Measurements from ENCODE around the gene NOS1AP. TPM values are rescaled to one million over a fixed set of nuclear protein-coding genes. Genes with fewer than 3 reads are reported as not detected.

Gene NOS1AP
- total RNA-seq, 1 donor from 2014 or later: 2.0 TPM

DNA sequence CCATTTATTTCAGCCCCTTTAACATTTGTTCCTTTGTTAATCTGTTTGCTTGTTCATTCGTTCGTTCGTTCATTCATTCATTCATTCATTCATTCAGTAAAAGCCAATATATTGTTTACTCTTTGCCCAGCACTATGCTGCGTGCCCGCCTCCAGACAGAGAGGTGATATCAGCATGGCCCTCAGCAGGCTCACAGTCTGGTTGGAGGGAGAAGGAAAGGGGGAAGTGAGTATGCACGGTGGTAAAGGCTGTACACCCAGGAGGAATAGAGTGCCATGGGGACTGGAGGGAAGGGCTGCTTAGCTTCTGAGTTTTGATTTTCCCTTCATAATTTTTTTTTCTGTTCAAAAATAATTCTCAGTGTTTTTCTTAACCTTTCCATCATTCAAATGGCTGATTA is 144.7 kb downstream of the NOS1AP start:
- Histone ChIP-seq H3K9me3 (no peaks in the 10 kb centered on the region), H3K27ac (no peak overlapping the region), H3K27me3 (no peaks in the 10 kb centered on the region), H3K36me3 (no peaks in the 10 kb centered on the region), H3K4me3 (no peak overlapping the region), H3K4me1 (peaks cover 17% of the 10 kb centered on the region)
- intact Hi-C loops (cut with DNase I): no loop called here
- no peak for DNase-seq (ENCODE audit: extremely low spot score in 2 of 2)
- TF ChIP-seq POLR2AphosphoS5 (IDR thresholded peaks at IDR 0.05; ENCODE audit: insufficient read depth in 1 of 2, low read depth in 1 of 2): no peak
- TF ChIP-seq POLR2A (IDR thresholded peaks at IDR 0.05): no peak
- TF ChIP-seq, protein P1, sequence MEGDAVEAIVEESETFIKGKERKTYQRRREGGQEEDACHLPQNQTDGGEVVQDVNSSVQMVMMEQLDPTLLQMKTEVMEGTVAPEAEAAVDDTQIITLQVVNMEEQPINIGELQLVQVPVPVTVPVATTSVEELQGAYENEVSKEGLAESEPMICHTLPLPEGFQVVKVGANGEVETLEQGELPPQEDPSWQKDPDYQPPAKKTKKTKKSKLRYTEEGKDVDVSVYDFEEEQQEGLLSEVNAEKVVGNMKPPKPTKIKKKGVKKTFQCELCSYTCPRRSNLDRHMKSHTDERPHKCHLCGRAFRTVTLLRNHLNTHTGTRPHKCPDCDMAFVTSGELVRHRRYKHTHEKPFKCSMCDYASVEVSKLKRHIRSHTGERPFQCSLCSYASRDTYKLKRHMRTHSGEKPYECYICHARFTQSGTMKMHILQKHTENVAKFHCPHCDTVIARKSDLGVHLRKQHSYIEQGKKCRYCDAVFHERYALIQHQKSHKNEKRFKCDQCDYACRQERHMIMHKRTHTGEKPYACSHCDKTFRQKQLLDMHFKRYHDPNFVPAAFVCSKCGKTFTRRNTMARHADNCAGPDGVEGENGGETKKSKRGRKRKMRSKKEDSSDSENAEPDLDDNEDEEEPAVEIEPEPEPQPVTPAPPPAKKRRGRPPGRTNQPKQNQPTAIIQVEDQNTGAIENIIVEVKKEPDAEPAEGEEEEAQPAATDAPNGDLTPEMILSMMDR (IDR thresholded peaks at IDR 0.05): no peak

DNA sequence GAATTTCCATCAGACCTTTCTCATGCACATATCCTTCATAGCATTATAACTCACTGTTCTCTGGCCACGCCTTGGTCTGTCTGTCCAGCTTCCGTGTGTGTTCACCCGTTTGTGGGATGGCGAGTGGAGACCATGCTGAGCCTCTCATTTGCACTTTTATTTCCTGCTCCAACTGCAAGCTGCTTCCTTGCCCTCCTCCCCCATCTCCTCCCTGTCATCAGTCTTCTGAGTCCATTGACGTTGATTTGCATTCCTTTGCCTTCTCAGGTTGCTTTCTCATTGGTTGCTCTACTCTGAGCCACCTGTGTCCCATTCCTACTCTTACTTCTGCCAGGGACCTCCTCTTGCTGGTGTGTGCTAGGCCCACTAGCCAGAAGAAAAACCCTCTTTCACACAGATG is 146.4 kb downstream of the NOS1AP start:
- Histone ChIP-seq H3K4me1 (peaks cover 17% of the 10 kb centered on the region), H3K27me3 (no peaks in the 10 kb centered on the region), H3K27ac (no peak overlapping the region), H3K9me3 (no peaks in the 10 kb centered on the region), H3K36me3 (no peaks in the 10 kb centered on the region), H3K4me3 (no peak overlapping the region)
- no peak for DNase-seq (ENCODE audit: extremely low spot score in 2 of 2)
- TF ChIP-seq POLR2AphosphoS5 (IDR thresholded peaks at IDR 0.05; ENCODE audit: insufficient read depth in 1 of 2, low read depth in 1 of 2) (no peak), POLR2A (IDR thresholded peaks at IDR 0.05) (no peak)
- TF ChIP-seq, protein P1 (IDR thresholded peaks at IDR 0.05): no peak
- intact Hi-C loops (cut with DNase I): no loop called here

DNA sequence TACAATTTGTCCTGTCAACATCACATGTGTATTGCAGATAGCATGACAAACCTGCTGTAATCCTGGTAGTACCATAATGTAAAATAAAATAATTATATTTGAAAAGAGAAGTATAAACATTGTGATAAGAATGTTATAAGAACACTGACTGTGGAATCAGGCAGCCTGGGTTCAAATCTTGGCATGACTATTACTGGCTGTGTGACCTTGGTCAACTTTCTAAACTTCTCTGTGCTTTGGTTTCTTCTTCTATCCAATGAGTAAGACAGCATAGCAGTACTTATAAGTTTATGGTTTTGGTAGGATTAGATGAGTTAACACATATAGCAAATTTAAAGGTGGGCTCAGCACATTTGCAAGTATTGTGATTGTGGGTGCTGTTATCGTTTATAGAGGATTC is 147.1 kb downstream of the NOS1AP start:
- DNase-seq (ENCODE audit: extremely low spot score in 2 of 2): no peak
- Histone ChIP-seq H3K27ac (no peak overlapping the region), H3K36me3 (no peaks in the 10 kb centered on the region), H3K9me3 (no peaks in the 10 kb centered on the region), H3K4me1 (peaks cover 17% of the 10 kb centered on the region), H3K27me3 (no peaks in the 10 kb centered on the region), H3K4me3 (no peak overlapping the region)
- TF ChIP-seq, protein P1 (IDR thresholded peaks at IDR 0.05): no peak
- intact Hi-C loops (cut with DNase I): no loop called here

DNA sequence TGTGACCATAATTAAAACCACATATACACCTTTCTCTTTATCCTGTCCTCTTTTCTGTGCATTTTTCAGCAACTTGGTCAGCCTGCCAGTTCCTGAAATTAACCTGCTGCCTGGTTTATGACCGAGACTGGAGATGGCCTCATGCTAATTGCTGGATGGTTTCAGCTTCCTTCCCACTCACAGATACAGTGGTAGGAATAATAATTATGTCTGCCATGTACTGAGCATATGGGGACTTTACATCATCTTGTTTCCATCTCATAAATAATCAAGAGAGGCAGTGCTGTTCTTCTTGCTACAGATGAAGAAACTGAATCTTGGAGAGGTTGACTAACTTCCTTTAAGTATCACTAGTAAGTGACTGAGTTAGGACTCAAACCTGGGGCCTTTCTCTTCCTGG is 148.2 kb downstream of the NOS1AP start:
- intact Hi-C loops (cut with DNase I): no loop called here
- TF ChIP-seq POLR2AphosphoS5 (IDR thresholded peaks at IDR 0.05; ENCODE audit: insufficient read depth in 1 of 2, low read depth in 1 of 2): no peak
- TF ChIP-seq, protein P1 (IDR thresholded peaks at IDR 0.05): no peak
- no peak for TF ChIP-seq POLR2A (IDR thresholded peaks at IDR 0.05)
- no peak overlapping the region for H3K27ac ChIP-seq
- no peaks in the 10 kb centered on the region for H3K27me3 ChIP-seq
- H3K36me3 ChIP-seq: no peaks in the 10 kb centered on the region
- H3K4me1 ChIP-seq: peaks cover 12% of the 10 kb centered on the region
- no peak for DNase-seq (ENCODE audit: extremely low spot score in 2 of 2)
- H3K4me3 ChIP-seq: no peak overlapping the region
- no peaks in the 10 kb centered on the region for H3K9me3 ChIP-seq

DNA sequence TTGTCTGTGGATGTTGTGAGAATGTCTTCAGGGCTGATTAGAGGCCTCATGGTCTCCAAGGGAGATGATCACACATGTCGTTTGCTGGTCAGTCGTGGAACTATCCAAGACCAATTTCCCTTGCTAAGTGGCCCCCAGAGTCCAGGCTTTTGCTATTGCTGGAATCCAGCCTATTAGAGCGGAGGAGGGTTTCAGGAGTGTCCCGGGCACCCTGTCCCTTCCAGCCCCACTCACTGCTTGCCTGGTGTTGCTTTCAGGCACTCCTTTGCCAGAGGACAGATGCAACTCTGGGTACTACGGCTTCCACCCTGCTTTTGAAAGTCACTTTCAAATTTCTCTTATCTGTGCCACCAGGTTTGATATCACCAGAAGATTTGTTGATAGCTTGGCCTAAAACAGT is 149.1 kb downstream of the NOS1AP start:
- no peak for TF ChIP-seq POLR2A (IDR thresholded peaks at IDR 0.05)
- Histone ChIP-seq H3K27ac (no peak overlapping the region), H3K4me3 (no peak overlapping the region), H3K36me3 (no peaks in the 10 kb centered on the region), H3K4me1 (peaks cover 4% of the 10 kb centered on the region), H3K9me3 (no peaks in the 10 kb centered on the region), H3K27me3 (no peaks in the 10 kb centered on the region)
- intact Hi-C loops (cut with DNase I): no loop called here
- DNase-seq (ENCODE audit: extremely low spot score in 2 of 2): no peak

DNA sequence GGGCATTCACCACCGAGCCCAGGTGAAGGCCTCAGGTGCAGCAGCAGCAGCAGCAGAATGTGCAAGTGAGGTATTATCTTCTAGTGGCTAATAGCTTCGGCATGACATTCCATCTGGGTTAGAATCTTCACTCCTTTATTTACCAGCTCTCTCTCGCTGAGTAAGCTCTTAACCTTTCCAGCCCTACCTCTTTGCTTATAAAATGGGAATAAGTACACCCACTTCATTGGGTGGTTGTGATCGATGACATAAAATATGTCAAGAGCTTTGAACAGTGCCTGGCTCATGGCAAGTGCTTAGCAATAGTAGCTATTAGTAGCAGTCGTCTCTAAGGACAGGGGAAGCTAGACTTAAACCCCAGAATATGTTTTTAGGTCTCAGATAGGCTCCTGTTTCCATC is 149.5 kb downstream of the NOS1AP start:
- no peaks in the 10 kb centered on the region for H3K4me1 ChIP-seq
- H3K27ac ChIP-seq: no peak overlapping the region

More for the DNA sequence above, 149.5 kb downstream of the NOS1AP start:
- Histone ChIP-seq H3K27me3 (no peaks in the 10 kb centered on the region), H3K9me3 (no peaks in the 10 kb centered on the region), H3K4me3 (no peak overlapping the region), H3K36me3 (no peaks in the 10 kb centered on the region)
- no peak for DNase-seq (ENCODE audit: extremely low spot score in 2 of 2)
- TF ChIP-seq, protein P1 (IDR thresholded peaks at IDR 0.05): no peak
- no peak for TF ChIP-seq POLR2AphosphoS5 (IDR thresholded peaks at IDR 0.05; ENCODE audit: insufficient read depth in 1 of 2, low read depth in 1 of 2)
- TF ChIP-seq POLR2A (IDR thresholded peaks at IDR 0.05): no peak
- intact Hi-C loops (cut with DNase I): no loop called here

All from vagina (tissue), 2 donors.